Measurements from ENCODE around the gene ZNF524. TPM values are rescaled to one million over a fixed set of nuclear protein-coding genes. Genes with fewer than 3 reads are reported as not detected.

The ZNF524 gene
- total and polyA plus RNA-seq, 10 of the 15 experiments (the other 5 are each of a cell fraction or from before 2014, with no cell fraction given): 0.47 to 18.6 (median 12.4) TPM; not detected in 1

- TF ChIP-seq NFYB (IDR thresholded peaks at IDR 0.05; ENCODE audit: insufficient read depth, low read depth, low read length): no peak
- no peak for TF ChIP-seq SREBF1 (IDR thresholded peaks at IDR 0.05; ENCODE audit: low read length)
- no peak for TF ChIP-seq SPI1 (IDR thresholded peaks at IDR 0.05; ENCODE audit: borderline replicate concordance, insufficient read depth, low read depth, low read length)
- TF ChIP-seq ZBTB40 (IDR thresholded peaks at IDR 0.05; ENCODE audit: borderline replicate concordance): no peak
- peak; percentile 6 for TF ChIP-seq PBX3 (IDR thresholded peaks at IDR 0.05; ENCODE audit: insufficient replicate concordance, low read depth, low read length)
- no peak for TF ChIP-seq JUND (IDR thresholded peaks at IDR 0.05; ENCODE audit: low read depth, low read length)
- no peak for TF ChIP-seq ZZZ3 (IDR thresholded peaks at IDR 0.05; ENCODE audit: control insufficient read depth, insufficient read length, low read depth)
- peak; percentile 15; the same call in 1 of the 2 replicates for TF ChIP-seq RUNX3 (IDR thresholded peaks at IDR 0.05; ENCODE audit: low read length)
- peak; percentile 14; the same call in 1 of the 2 replicates for TF ChIP-seq EED (IDR thresholded peaks at IDR 0.05; ENCODE audit: low read depth)
- no peak for TF ChIP-seq CBX3 (IDR thresholded peaks at IDR 0.05; ENCODE audit: borderline replicate concordance, low read depth)
- TF ChIP-seq DPF2 (IDR thresholded peaks at IDR 0.05): no peak
- TF ChIP-seq SREBF2 (IDR thresholded peaks at IDR 0.05; ENCODE audit: low read length): no peak
- no peak for TF ChIP-seq USF2 (IDR thresholded peaks at IDR 0.05; ENCODE audit: borderline replicate concordance, low read depth, low read length)
- no peak for TF ChIP-seq SUZ12 (IDR thresholded peaks at IDR 0.05; ENCODE audit: unreplicated experiment)
- TF ChIP-seq RELA (IDR thresholded peaks at IDR 0.05; ENCODE audit: borderline replicate concordance, partially characterized antibody): peak; percentile 25
- TF ChIP-seq TCF7 (IDR thresholded peaks at IDR 0.05; ENCODE audit: borderline replicate concordance): no peak
- peak; percentile 37; the same call in 1 of the 2 replicates for TF ChIP-seq PKNOX1 (IDR thresholded peaks at IDR 0.05)
- TF ChIP-seq SMARCA5 (IDR thresholded peaks at IDR 0.05): no peak
- TF ChIP-seq RBBP5 (conservative IDR thresholded peaks at IDR 0.05): no peak
- no peak for TF ChIP-seq ZBTB11 (CRISPR knock-in tag; IDR thresholded peaks at IDR 0.05)
- no peak for TF ChIP-seq RCOR1 (conservative IDR thresholded peaks at IDR 0.05; ENCODE audit: low read depth, low read length)
- peak; percentile 47; the same call in 1 of the 2 replicates for TF ChIP-seq POLR2A (IDR thresholded peaks at IDR 0.05; ENCODE audit: low read depth, low read length)
Measured at GRCh38 chr19:55650126-55650557, 50.1 kb downstream of the ZNF524 start (continued).

Data from GM12878 (cell line).